ENCODE results near the gene G6PC1.
"Not testable (repeated sequence)": the region's sequence is repeated elsewhere in the genome, so short reads cannot be mapped to it uniquely, and the experiment has no call there.

Gene G6PC1

DNA sequence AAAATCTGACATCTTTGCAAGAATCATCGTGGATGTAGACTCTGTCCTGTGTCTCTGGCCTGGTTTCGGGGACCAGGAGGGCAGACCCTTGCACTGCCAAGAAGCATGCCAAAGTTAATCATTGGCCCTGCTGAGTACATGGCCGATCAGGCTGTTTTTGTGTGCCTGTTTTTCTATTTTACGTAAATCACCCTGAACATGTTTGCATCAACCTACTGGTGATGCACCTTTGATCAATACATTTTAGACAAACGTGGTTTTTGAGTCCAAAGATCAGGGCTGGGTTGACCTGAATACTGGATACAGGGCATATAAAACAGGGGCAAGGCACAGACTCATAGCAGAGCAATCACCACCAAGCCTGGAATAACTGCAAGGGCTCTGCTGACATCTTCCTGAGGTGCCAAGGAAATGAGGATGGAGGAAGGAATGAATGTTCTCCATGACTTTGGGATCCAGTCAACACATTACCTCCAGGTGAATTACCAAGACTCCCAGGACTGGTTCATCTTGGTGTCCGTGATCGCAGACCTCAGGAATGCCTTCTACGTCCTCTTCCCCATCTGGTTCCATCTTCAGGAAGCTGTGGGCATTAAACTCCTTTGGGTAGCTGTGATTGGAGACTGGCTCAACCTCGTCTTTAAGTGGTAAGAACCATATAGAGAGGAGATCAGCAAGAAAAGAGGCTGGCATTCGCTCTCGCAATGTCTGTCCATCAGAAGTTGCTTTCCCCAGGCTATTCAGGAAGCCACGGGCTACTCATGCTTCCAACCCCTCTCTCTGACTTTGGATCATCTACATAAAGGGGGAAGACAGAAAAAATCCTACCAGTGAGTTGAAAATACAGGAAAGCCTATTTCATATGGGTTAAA, at the start of gene G6PC1:
Gene G6PC1 (plus strand): TSS at position 340 of the 872 bp plus-strand sequence. CDS start 78 bp downstream, at position 418.
- no peak for DNase-seq

DNA sequence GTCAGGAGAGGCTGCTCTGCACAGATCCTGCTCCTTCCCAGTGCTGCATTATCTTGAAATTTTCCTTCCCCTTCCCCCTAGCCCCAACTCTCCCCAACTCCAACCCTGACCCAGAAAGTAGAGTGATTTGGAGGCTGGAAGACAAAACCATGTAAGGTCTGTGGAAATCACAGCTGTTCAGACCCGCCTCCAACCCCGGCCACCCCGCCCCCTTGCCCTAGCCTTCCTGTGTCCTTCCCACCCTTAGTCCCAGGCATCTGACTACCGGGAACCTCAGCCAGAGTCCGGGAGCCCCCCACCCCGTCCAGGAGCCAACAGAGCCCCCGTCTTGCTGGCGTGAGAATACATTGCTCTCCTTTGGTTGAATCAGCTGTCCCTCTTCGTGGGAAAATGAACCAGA, 49.6 kb upstream of the G6PC1 start, which contains the start of gene AOC3:
Gene AOC3 (plus strand): TSS at position 246 of the 400 bp plus-strand sequence. CDS start 145 bp downstream, at position 391.
- DNase-seq = no peak

DNA sequence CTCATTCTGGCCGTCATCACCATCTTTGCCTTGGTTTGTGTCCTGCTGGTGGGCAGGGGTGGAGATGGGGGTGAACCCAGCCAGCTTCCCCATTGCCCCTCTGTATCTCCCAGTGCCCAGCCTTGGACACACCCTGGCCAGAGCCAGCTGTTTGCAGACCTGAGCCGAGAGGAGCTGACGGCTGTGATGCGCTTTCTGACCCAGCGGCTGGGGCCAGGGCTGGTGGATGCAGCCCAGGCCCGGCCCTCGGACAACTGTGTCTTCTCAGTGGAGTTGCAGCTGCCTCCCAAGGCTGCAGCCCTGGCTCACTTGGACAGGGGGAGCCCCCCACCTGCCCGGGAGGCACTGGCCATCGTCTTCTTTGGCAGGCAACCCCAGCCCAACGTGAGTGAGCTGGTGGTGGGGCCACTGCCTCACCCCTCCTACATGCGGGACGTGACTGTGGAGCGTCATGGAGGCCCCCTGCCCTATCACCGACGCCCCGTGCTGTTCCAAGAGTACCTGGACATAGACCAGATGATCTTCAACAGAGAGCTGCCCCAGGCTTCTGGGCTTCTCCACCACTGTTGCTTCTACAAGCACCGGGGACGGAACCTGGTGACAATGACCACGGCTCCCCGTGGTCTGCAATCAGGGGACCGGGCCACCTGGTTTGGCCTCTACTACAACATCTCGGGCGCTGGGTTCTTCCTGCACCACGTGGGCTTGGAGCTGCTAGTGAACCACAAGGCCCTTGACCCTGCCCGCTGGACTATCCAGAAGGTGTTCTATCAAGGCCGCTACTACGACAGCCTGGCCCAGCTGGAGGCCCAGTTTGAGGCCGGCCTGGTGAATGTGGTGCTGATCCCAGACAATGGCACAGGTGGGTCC, 49.0 kb upstream of the G6PC1 start:
- DNase-seq = not testable (repeated sequence)

DNA sequence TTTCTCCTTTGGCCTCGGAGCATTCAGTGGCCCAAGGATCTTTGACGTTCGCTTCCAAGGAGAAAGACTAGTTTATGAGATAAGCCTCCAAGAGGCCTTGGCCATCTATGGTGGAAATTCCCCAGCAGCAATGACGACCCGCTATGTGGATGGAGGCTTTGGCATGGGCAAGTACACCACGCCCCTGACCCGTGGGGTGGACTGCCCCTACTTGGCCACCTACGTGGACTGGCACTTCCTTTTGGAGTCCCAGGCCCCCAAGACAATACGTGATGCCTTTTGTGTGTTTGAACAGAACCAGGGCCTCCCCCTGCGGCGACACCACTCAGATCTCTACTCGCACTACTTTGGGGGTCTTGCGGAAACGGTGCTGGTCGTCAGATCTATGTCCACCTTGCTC, 48.2 kb upstream of the G6PC1 start:
- no peak for DNase-seq

DNA sequence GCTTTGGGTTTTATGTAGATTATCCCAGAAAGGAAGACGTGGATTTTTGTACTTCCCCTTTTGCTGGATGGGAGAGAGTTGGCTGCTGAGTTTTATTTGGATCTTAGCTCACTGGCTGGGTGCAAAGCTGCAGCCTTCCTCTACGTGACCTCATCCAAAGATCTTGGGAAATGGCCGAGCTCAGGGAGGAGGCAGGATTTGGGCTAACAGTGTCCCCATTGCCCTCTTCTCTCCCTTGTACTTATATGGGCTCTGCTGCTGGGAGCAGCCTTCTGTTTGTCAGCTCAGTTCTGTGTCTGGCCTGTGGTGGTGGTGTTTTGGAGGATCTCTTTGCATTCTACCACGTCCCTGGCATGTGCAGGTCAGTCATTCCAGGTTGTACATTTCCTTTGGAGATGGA, 47.6 kb upstream of the G6PC1 start:
- DNase-seq = no peak

DNA sequence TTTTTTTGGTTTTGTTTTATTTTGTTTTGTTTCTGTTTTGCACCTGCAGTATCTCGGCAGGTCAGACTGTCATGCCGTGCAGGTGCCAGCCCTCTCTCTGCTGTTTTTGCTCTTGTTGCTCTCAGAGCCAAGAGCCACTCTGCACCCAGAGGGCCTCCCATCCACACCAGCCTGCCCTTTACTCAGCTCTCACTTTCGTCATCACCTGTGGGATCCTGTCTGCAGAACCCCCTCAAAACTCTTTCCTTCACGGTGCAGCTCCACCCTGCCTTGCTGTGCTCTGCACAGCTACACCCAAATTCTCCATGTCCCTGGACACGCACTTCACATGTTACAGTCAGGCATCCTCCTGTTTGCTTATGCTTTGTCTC, 47.0 kb upstream of the G6PC1 start:
- DNase-seq = no peak

DNA sequence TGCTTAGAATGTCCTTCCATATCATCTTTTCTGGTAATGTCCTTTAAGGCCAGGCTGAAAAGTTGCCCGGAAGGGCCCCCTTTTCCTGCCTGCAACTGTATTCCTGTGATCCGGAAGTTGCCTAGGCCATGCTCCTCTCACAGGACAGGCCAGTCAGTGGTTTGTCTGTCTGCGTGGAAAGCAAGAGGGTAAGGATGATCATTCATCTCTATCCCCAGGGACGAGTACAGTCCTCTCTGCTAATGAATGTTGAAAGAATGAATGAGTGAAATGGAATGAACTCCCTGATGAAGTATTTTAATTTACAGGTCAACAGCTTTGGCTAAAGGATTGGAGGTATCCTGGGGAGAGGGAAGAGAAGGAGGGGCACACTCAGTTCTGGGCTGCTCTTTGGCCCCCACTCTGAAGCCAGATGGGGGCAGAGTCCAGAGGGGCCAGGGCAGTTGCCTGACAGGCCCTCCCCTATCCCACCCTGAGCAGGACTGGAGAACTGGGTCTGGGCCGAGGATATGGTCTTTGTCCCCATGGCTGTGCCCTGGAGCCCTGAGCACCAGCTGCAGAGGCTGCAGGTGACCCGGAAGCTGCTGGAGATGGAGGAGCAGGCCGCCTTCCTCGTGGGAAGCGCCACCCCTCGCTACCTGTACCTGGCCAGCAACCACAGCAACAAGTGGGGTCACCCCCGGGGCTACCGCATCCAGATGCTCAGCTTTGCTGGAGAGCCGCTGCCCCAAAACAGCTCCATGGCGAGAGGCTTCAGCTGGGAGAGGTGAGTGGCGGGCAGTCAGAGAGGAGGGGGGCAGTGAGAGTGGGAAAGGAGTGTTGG, 46.4 kb upstream of the G6PC1 start:
- DNase-seq = no peak

DNA sequence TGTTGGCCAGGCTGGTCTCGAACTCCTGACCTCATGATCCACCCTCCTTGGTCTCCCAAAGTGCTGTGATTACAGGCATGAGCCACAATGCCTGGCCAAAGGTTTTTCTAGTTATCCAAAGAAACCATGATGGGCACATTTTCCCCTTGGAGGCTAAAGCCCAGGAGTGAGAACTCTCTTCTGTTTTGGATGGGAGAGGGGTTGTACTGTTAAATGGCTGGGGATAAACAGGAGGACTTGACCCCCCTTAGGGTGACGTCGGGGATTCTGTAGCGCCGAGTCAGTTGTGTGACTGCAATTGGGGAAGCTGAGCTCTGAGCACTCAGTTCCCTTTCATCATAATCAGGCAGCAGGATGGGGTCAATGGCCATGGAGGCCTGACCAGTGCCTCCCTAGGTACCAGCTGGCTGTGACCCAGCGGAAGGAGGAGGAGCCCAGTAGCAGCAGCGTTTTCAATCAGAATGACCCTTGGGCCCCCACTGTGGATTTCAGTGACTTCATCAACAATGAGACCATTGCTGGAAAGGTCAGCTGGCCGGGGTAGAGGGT, 45.5 kb upstream of the G6PC1 start:
- no peak for DNase-seq

DNA sequence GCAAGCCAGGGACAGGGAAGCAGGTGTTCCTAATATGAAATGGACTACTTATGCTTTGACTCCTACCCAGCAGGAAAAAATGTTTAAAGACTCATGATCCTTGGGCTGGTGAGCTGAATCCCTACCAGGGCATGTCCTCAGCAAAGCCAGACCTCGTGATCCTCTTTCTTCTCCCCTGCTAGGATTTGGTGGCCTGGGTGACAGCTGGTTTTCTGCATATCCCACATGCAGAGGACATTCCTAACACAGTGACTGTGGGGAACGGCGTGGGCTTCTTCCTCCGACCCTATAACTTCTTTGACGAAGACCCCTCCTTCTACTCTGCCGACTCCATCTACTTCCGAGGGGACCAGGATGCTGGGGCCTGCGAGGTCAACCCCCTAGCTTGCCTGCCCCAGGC, 44.5 kb upstream of the G6PC1 start:
- not testable (repeated sequence) for DNase-seq

DNA sequence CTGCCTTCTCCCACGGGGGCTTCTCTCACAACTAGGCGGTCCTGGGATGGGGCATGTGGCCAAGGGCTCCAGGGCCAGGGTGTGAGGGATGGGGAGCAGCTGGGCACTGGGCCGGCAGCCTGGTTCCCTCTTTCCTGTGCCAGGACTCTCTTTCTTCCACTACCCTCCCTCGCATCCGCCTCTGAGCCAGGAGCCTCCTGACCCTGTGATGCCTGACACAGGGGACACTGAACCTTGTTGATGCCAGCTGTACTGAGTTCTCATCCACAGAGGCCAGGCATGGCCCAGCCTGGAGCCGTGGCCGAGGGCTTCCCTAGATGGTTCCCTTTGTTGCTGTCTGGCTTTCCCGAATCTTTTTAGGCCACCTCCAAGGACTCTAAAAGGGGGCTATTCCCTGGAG, 44.1 kb upstream of the G6PC1 start:
- not testable (repeated sequence) for DNase-seq

DNA sequence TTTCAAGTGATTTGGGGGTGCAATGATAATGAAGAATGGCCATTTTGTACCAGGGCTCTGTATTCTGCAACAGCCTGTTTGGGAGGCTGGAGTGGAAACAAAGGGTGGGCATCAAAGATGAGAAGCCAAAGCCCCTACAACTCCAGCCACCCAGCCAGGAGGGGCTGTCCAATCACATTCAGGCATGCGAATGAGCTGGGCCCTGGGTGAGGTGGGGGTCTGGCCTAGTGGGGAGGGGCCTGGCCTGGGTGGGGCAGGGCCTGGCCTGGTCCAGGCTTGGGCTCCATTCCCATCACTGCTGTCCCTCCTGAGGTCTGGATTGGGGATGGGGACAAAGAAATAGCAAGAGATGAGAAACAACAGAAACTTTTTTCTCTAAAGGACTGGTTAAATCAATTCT, 43.2 kb upstream of the G6PC1 start:
- no peak for DNase-seq

DNA sequence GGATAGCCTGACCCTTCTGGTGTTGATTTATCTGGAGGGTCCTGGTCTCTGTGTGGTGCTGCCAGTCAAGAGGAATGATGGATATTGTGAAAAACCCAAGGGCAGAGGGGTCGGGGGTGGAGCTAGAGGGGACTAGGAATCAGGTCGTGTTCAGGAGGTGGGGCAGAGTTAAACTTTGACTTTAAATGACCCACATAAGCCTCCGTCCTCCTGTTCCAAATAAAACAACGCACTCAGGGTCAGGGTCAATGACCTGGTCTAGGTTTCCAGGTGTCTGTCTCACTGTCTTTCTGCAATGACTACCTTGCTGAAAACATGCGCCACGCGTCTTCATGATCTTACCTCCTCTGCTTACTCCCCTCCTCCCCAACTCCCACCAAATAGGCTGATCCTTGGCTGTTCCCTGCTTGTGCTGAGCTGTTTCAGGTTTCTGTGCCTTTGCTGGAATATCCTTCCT, 34.9 kb upstream of the G6PC1 start:
- no peak for DNase-seq

DNA sequence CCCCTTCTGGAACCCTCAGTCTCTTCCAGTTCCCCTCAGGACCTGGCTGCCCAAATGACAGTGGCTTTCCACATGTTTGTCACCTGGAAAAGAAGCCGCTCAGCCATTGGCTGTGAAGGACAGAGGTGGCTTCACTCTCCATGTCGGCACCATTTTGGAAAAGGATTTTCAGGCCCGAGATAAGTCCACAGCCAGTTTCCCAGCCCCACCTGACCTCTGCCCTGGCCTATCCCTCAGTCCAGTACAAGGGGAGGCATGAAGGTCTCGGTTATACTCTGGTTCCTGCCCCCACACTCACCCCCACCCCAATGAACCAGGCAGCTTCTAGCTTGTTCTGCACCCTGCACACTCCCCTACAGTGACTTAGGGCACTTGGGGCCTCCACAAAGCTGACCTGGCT, 34.4 kb upstream of the G6PC1 start:
- DNase-seq = no peak

DNA sequence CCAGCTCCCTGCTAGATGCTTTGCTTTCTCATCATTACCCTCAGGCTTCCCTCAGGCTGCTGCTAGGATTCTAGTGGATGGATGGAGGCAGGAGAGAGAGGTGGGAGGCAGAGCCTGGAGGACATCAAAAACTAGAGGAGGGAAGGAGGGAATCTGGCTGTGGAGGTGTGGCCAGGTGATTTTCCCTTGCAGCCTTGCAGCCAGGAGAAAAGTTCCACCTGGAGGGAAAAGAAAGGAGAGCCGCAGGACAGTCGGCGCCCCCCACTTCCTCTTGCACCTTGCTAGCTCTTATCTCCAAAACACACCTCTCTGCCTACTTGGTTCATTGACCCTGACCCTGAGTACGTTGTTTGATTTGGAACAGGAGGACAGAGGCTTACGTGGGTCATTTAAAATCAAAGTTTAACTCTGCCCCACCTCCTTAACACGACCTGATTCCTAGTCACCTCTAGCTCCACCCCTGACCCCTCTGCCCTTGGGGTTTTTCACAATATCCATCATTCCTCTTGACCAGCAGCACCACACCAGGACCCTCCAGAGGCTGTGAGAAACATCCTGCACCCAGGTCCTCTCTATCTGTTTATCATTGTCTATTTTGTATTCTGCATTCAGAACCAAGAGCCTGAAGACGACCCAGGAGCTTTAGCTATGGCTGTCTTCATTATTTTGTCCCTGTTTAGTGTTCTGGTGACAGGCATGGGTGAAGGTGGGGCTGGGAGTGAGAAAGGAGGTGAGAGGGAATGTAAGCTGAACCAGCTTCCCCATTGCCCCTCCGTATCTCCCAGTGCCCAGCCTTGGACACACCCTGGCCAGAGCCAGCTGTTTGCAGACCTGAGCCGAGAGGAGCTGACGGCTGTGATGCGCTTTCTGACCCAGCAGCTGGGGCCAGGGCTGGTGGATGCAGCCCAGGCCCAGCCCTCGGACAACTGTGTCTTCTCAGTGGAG, 33.7 kb upstream of the G6PC1 start:
- DNase-seq = no peak

DNA sequence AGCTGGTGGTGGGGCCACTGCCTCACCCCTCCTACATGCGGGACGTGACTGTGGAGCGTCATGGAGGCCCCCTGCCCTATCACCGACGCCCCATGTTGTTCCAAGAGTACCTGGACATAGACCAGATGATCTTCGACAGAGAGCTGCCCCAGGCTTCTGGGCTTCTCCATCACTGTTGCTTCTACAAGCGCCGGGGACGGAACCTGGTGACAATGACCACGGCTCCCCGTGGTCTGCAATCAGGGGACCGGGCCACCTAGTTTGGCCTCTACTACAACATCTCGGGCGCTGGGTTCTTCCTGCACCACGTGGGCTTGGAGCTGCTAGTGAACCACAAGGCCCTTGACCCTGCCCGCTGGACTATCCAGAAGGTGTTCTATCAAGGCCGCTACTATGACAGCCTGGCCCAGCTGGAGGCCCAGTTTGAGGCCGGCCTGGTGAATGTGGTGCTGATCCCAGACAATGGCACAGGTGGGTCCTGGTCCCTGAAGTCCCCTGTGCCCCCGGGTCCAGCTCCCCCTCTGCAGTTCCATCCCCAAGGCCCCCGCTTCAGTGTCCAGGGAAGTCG, 32.8 kb upstream of the G6PC1 start:
- not testable (repeated sequence) for DNase-seq

DNA sequence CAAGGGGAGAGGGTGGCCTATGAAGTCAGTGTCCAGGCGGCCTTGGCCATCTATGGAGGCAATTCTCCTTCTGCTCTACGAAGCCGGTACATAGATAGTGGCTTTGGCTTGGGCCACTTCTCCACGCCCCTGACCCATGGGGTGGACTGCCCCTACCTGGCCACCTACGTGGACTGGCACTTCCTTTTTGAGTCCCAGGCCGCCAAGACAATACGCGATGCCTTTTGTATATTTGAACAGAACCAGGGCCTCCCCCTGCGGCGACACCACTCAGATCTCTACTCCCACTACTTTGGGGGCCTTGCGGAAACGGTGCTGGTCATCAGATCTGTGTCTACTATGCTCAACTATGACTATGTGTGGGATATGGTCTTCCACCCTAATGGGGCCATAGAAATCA, 32.3 kb upstream of the G6PC1 start:
- DNase-seq = no peak

DNA sequence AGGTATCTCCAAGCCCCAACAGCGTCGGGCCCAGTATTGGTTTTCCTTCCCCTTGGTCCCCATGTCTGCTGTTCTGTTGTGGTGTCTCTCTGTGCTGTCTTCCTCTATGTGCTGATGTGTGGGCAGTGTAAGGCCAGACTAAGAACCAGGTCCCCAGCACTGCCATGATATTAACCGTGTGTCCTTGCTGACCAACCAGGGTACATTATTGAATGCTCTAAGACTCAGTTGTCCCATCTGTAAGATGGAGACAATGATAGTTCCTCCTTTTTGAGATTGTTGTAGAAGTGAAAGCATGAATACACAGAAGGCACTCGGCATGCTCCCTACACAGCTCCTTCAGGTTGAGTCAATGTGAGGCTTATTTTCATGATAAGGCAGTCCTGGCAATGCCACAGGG, 29.0 kb upstream of the G6PC1 start:
- DNase-seq = no peak

DNA sequence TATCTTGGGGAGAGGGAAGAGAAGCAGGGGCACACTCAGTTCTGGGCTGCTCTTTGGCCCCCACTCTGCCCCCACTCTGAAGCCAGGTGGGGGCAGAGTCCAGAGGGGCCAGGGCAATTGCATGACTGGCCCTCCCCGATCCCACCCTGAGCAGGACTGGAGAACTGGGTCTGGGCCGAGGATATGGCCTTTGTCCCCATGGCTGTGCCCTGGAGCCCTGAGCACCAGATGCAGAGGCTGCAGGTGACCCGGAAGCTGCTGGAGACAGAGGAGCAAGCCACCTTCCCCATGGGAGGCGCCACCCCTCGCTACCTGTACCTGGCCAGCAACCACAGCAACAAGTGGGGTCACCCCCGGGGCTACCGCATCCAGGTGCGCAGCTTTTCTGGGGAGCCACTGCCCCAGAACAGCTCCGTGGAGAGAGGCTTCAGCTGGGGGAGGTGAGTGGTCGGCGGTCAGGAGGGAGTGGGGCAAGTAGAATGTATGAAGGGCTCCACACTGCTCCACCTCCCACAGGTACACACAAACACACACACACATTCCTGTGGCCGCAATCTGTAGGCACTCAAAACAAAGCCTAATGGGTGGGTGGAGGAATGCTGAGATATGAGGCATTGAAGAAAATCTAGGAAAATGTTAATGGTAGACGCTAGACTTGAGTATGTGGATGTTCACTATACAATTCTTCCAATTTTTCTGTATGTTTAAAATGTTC, 28.2 kb upstream of the G6PC1 start:
- DNase-seq = no peak

DNA sequence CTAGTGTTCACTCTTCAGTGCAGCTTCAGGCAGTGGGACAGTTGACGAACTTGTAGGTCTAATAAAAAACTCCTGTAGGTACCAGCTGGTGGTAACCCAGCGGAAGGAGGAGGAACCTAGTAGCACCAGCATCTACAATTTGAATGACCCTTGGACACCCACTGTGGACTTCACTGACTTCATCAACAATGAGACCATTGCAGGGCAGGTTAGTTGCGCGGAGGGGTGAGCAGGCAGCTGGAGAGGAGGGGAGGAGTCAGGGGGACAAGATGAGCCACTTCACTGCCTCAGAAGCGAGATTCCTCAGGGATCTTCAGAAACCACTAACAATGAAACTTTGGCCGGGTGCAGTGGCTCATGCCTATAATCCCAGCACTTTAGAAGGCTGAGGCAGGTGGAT, 27.3 kb upstream of the G6PC1 start:
- DNase-seq = no peak

Data from CD4-positive, alpha-beta T cell treated with Interleukin-17A for 1 hour (primary cell).